Suprapubic skin (tissue), 4 donors: ENCODE measurements around the gene MINK1.

ENCODE experiments used
- POLR2A ChIP-seq, 2 donors: fragments of 450-650 bp; IDR thresholded peaks; one replicate each; pipeline ENCODE4 v1.6.1; 2017; ENCODE audit warnings: antibody characterized with exemption in 2 of 2, mild to moderate bottlenecking in 2 of 2, moderate library complexity in 2 of 2
- POLR2AphosphoS5 ChIP-seq, 3 donors: sonication (generic); formaldehyde crosslinking; IDR thresholded peaks; one replicate each; pipeline ENCODE4 v1.6.1; 2017; ENCODE audit warnings: antibody characterized with exemption in 3 of 3
- TF ChIP-seq, protein P1 (sequence below), 2 donors: fragments of 200-600 bp in 1 of 2; fragments of 450-650 bp in 1 of 2; sonication (generic) in 1 of 2; IDR thresholded peaks; one replicate each; pipeline ENCODE4 v1.5.1; 2016 to 2019; ENCODE audit warnings: antibody characterized with exemption in 2 of 2, mild to moderate bottlenecking in 1 of 2, moderate library complexity in 1 of 2

DNA sequence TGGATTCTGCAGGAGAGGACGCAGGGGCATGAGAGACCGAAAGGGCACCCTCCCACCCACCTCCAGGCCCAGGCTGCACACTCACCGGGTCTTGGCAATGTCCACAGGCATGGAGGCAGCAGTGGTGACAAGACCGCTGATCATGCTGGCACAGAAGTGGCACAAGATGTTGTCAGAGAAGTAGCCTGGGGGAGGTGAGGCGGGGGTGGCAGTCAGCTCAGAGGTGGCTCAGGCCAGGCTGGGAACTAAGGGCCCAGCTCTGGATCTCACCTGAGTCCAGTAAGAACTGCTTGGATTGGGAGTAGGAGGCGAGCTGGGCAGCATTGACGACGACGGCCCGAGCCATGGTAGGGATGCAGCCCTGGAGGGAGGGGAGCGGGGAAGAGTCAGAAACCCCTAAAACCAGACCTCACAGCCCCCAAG, 104.9 kb downstream of the MINK1 start:
- TF ChIP-seq, protein P1, sequence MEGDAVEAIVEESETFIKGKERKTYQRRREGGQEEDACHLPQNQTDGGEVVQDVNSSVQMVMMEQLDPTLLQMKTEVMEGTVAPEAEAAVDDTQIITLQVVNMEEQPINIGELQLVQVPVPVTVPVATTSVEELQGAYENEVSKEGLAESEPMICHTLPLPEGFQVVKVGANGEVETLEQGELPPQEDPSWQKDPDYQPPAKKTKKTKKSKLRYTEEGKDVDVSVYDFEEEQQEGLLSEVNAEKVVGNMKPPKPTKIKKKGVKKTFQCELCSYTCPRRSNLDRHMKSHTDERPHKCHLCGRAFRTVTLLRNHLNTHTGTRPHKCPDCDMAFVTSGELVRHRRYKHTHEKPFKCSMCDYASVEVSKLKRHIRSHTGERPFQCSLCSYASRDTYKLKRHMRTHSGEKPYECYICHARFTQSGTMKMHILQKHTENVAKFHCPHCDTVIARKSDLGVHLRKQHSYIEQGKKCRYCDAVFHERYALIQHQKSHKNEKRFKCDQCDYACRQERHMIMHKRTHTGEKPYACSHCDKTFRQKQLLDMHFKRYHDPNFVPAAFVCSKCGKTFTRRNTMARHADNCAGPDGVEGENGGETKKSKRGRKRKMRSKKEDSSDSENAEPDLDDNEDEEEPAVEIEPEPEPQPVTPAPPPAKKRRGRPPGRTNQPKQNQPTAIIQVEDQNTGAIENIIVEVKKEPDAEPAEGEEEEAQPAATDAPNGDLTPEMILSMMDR (IDR thresholded peaks at IDR 0.05), result no peak
- no peak for TF ChIP-seq POLR2A (IDR thresholded peaks at IDR 0.05)
- TF ChIP-seq POLR2AphosphoS5 (IDR thresholded peaks at IDR 0.05), result no peak
